ENCODE results near the gene ZNF570. TPM values are rescaled to one million over a fixed set of nuclear protein-coding genes. Genes with fewer than 3 reads are reported as not detected.

Gene ZNF570
- total and polyA plus RNA-seq, 2 of the 13 experiments (the other 11 are each of a cell fraction or from before 2014, with no cell fraction given), result 1.0 to 4.4 TPM

- TF ChIP-seq, protein P1, sequence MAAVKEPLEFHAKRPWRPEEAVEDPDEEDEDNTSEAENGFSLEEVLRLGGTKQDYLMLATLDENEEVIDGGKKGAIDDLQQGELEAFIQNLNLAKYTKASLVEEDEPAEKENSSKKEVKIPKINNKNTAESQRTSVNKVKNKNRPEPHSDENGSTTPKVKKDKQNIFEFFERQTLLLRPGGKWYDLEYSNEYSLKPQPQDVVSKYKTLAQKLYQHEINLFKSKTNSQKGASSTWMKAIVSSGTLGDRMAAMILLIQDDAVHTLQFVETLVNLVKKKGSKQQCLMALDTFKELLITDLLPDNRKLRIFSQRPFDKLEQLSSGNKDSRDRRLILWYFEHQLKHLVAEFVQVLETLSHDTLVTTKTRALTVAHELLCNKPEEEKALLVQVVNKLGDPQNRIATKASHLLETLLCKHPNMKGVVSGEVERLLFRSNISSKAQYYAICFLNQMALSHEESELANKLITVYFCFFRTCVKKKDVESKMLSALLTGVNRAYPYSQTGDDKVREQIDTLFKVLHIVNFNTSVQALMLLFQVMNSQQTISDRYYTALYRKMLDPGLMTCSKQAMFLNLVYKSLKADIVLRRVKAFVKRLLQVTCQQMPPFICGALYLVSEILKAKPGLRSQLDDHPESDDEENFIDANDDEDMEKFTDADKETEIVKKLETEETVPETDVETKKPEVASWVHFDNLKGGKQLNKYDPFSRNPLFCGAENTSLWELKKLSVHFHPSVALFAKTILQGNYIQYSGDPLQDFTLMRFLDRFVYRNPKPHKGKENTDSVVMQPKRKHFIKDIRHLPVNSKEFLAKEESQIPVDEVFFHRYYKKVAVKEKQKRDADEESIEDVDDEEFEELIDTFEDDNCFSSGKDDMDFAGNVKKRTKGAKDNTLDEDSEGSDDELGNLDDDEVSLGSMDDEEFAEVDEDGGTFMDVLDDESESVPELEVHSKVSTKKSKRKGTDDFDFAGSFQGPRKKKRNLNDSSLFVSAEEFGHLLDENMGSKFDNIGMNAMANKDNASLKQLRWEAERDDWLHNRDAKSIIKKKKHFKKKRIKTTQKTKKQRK (IDR thresholded peaks at IDR 0.05; ENCODE audit: low read length), result no peak
- TF ChIP-seq MNT (IDR thresholded peaks at IDR 0.05), result no peak
- no peak for TF ChIP-seq RARG (CRISPR knock-in tag; IDR thresholded peaks at IDR 0.05; ENCODE audit: low read depth)
- no peak for TF ChIP-seq MED8 (CRISPR knock-in tag; IDR thresholded peaks at IDR 0.05; ENCODE audit: insufficient replicate concordance)
- no peak for TF ChIP-seq NFATC3 (CRISPR knock-in tag; IDR thresholded peaks at IDR 0.05)
- TF ChIP-seq ZBTB44 (CRISPR knock-in tag; IDR thresholded peaks at IDR 0.05), result no peak
- TF ChIP-seq ZNF790 (CRISPR knock-in tag; IDR thresholded peaks at IDR 0.05; ENCODE audit: borderline replicate concordance), result no peak
- TF ChIP-seq, protein P2, sequence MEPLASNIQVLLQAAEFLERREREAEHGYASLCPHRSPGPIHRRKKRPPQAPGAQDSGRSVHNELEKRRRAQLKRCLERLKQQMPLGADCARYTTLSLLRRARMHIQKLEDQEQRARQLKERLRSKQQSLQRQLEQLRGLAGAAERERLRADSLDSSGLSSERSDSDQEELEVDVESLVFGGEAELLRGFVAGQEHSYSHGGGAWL (CRISPR knock-in tag; IDR thresholded peaks at IDR 0.05), result no peak; the same call in 1 of the 2 replicates
- no peak; the same call in 1 of the 2 replicates for TF ChIP-seq ZNF296 (CRISPR knock-in tag; conservative IDR thresholded peaks at IDR 0.05)
- no peak for TF ChIP-seq ZNF589 (CRISPR knock-in tag; conservative IDR thresholded peaks at IDR 0.05)
- peak; percentile 59; the same call in 1 of the 2 replicates for TF ChIP-seq ZNF704 (CRISPR knock-in tag; IDR thresholded peaks at IDR 0.05; ENCODE audit: borderline replicate concordance)
- TF ChIP-seq, protein P3, sequence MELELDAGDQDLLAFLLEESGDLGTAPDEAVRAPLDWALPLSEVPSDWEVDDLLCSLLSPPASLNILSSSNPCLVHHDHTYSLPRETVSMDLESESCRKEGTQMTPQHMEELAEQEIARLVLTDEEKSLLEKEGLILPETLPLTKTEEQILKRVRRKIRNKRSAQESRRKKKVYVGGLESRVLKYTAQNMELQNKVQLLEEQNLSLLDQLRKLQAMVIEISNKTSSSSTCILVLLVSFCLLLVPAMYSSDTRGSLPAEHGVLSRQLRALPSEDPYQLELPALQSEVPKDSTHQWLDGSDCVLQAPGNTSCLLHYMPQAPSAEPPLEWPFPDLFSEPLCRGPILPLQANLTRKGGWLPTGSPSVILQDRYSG (CRISPR knock-in tag; IDR thresholded peaks at IDR 0.05), result no peak
- TF ChIP-seq ZNF557 (CRISPR knock-in tag; IDR thresholded peaks at IDR 0.05), result no peak
- TF ChIP-seq ZNF549 (CRISPR knock-in tag; IDR thresholded peaks at IDR 0.05), result no peak
- TF ChIP-seq ZSCAN22 (CRISPR knock-in tag; IDR thresholded peaks at IDR 0.05), result no peak
- peak; percentile 24; the same call in 1 of the 2 replicates for TF ChIP-seq ZMAT3 (CRISPR knock-in tag; conservative IDR thresholded peaks at IDR 0.05)
- TF ChIP-seq SRSF1 (optimal IDR thresholded peaks at IDR 0.05; ENCODE audit: low read depth, low read length), result no peak
- peak; percentile 74; the same call in 1 of the 2 replicates for TF ChIP-seq MIER2 (CRISPR knock-in tag; IDR thresholded peaks at IDR 0.05)
- TF ChIP-seq ZNF253 (CRISPR knock-in tag; IDR thresholded peaks at IDR 0.05; ENCODE audit: borderline replicate concordance), result no peak
- TF ChIP-seq AKAP8 (CRISPR knock-in tag; IDR thresholded peaks at IDR 0.05), result no peak
Observed at GRCh38 chr19:37466798-37467607, 2.2 kb upstream of the ZNF570 start, which contains the start of gene ZNF569 (continued).
